Activated T-helper 2 cell treated with anti-CD3 and anti-CD28 coated beads, Interferon-gamma antibody, Interleukin-2, Interleukin-4, amounts not matched to agents 10 μg/mL and 5 μg/mL and 100 μg/mL, durations not matched to agents 14 hours and 24 hours and 36 hours (primary cell): ENCODE measurements around the gene PLA2G3. TPM values are rescaled to one million over a fixed set of nuclear protein-coding genes. Genes with fewer than 3 reads are reported as not detected.

Source experiments
- DNase-seq: peaks from one replicate; pipeline ENCODE4 v3.0.0; 2021; ENCODE audit warnings: low spot score
- H3K27ac Mint-ChIP-seq: one replicate; pipeline ENCODE4 v1.8.0; 2021; ENCODE audit warnings: mixed read lengths
- H3K27me3 Mint-ChIP-seq: one replicate; pipeline ENCODE4 v1.8.0; 2021; ENCODE audit warnings: low read depth, mixed read lengths
- H3K36me3 Mint-ChIP-seq: one replicate; pipeline ENCODE4 v1.8.0; 2021; ENCODE audit warnings: low read depth, mixed read lengths
- H3K4me1 Mint-ChIP-seq: one replicate; pipeline ENCODE4 v1.8.0; 2021; ENCODE audit warnings: low read depth, mixed read lengths
- H3K4me3 Mint-ChIP-seq: one replicate; pipeline ENCODE4 v1.8.0; 2021; ENCODE audit warnings: low read depth, mild to moderate bottlenecking, moderate library complexity, mixed read lengths
- H3K9me3 Mint-ChIP-seq: one replicate; pipeline ENCODE4 v1.8.0; 2021; ENCODE audit warnings: mixed read lengths
- intact Hi-C: fragments of 100-400 bp; cut with micrococcal nuclease; formaldehyde crosslinking; loops from one replicate; pipeline ENCODE4 v1.15.1; 2023
- total RNA-seq: library from RNA; stranded (reverse); gene quantifications from 2 replicates; pipeline ENCODE4 v1.2.3, GENCODE V29; 2022

Gene PLA2G3
- total RNA-seq, 1 donor from 2014 or later: not detected

- no peak overlapping the region for H3K4me3 Mint-ChIP-seq
- no peaks in the 10 kb centered on the region for H3K27me3 Mint-ChIP-seq
- no peak overlapping the region for H3K27ac Mint-ChIP-seq
- intact Hi-C loops: no loop called here
- no peak for DNase-seq
- no peaks in the 10 kb centered on the region for H3K4me1 Mint-ChIP-seq
- no peaks in the 10 kb centered on the region for H3K9me3 Mint-ChIP-seq
- no peaks in the 10 kb centered on the region for H3K36me3 Mint-ChIP-seq
Observed at GRCh38 chr22:31142285-31142684, 2.0 kb upstream of the PLA2G3 start.

GRCh38 chr22:31141551-31141950 lies 1.2 kb upstream of the PLA2G3 start:
- Mint-ChIP-seq H3K27ac (no peak overlapping the region), H3K36me3 (no peaks in the 10 kb centered on the region), H3K4me3 (no peak overlapping the region), H3K27me3 (no peaks in the 10 kb centered on the region), H3K9me3 (no peaks in the 10 kb centered on the region), H3K4me1 (no peaks in the 10 kb centered on the region)
- intact Hi-C loops: no loop called here
- DNase-seq: no peak

- Mint-ChIP-seq H3K9me3 (no peaks in the 10 kb centered on the region), H3K4me3 (no peak overlapping the region), H3K36me3 (no peaks in the 10 kb centered on the region), H3K27me3 (no peaks in the 10 kb centered on the region), H3K4me1 (no peaks in the 10 kb centered on the region), H3K27ac (no peak overlapping the region)
- no peak for DNase-seq
- intact Hi-C loops: no loop called here
Observed at GRCh38 chr22:31140746-31141145, 438 bp upstream of the PLA2G3 start.

GRCh38 chr22:31139066-31139465 lies 1.2 kb downstream of the PLA2G3 start:
- H3K9me3 Mint-ChIP-seq: no peaks in the 10 kb centered on the region
- H3K27ac Mint-ChIP-seq: no peak overlapping the region
- intact Hi-C loops: no loop called here
- no peaks in the 10 kb centered on the region for H3K4me1 Mint-ChIP-seq
- no peak for DNase-seq
- no peaks in the 10 kb centered on the region for H3K36me3 Mint-ChIP-seq
- no peaks in the 10 kb centered on the region for H3K27me3 Mint-ChIP-seq
- no peak overlapping the region for H3K4me3 Mint-ChIP-seq

GRCh38 chr22:31138126-31138525 lies 2.2 kb downstream of the PLA2G3 start:
- Mint-ChIP-seq H3K36me3 (no peaks in the 10 kb centered on the region), H3K9me3 (no peaks in the 10 kb centered on the region), H3K27me3 (no peaks in the 10 kb centered on the region), H3K4me1 (no peaks in the 10 kb centered on the region), H3K4me3 (no peak overlapping the region), H3K27ac (no peak overlapping the region)
- intact Hi-C loops: no loop called here
- DNase-seq: no peak

- intact Hi-C loops: no loop called here
- DNase-seq: no peak
- H3K27me3 Mint-ChIP-seq: no peaks in the 10 kb centered on the region
- no peaks in the 10 kb centered on the region for H3K4me1 Mint-ChIP-seq
- no peak overlapping the region for H3K27ac Mint-ChIP-seq
- no peaks in the 10 kb centered on the region for H3K36me3 Mint-ChIP-seq
- H3K4me3 Mint-ChIP-seq: no peak overlapping the region
- no peaks in the 10 kb centered on the region for H3K9me3 Mint-ChIP-seq
Observed at GRCh38 chr22:31137721-31138120, 2.6 kb downstream of the PLA2G3 start.

GRCh38 chr22:31136711-31137110 lies 3.6 kb downstream of the PLA2G3 start:
- intact Hi-C loops: no loop called here
- Mint-ChIP-seq H3K4me3 (no peak overlapping the region), H3K4me1 (no peaks in the 10 kb centered on the region), H3K9me3 (no peaks in the 10 kb centered on the region), H3K27ac (no peak overlapping the region), H3K27me3 (no peaks in the 10 kb centered on the region), H3K36me3 (no peaks in the 10 kb centered on the region)
- no peak for DNase-seq

- H3K4me3 Mint-ChIP-seq: no peak overlapping the region
- H3K9me3 Mint-ChIP-seq: no peaks in the 10 kb centered on the region
- no peaks in the 10 kb centered on the region for H3K27me3 Mint-ChIP-seq
- H3K4me1 Mint-ChIP-seq: no peaks in the 10 kb centered on the region
- no peaks in the 10 kb centered on the region for H3K36me3 Mint-ChIP-seq
- intact Hi-C loops: no loop called here
- DNase-seq: no peak
- H3K27ac Mint-ChIP-seq: no peak overlapping the region
Observed at GRCh38 chr22:31136155-31136554, 4.2 kb downstream of the PLA2G3 start.

GRCh38 chr22:31135706-31136105 lies 4.6 kb downstream of the PLA2G3 start:
- intact Hi-C loops: no loop called here

GRCh38 chr22:31134688-31135087 lies 5.6 kb downstream of the PLA2G3 start:
- DNase-seq: no peak
- H3K27ac Mint-ChIP-seq: no peak overlapping the region
- no peaks in the 10 kb centered on the region for H3K4me1 Mint-ChIP-seq
- no peaks in the 10 kb centered on the region for H3K27me3 Mint-ChIP-seq
- intact Hi-C loops: no loop called here
- H3K4me3 Mint-ChIP-seq: no peak overlapping the region
- H3K36me3 Mint-ChIP-seq: no peaks in the 10 kb centered on the region
- no peaks in the 10 kb centered on the region for H3K9me3 Mint-ChIP-seq

More at GRCh38 chr22:31135706-31136105, 4.6 kb downstream of the PLA2G3 start:
- no peak for DNase-seq
- H3K4me3 Mint-ChIP-seq: no peak overlapping the region
- no peaks in the 10 kb centered on the region for H3K27me3 Mint-ChIP-seq
- H3K27ac Mint-ChIP-seq: no peak overlapping the region
- H3K36me3 Mint-ChIP-seq: no peaks in the 10 kb centered on the region
- H3K4me1 Mint-ChIP-seq: no peaks in the 10 kb centered on the region
- H3K9me3 Mint-ChIP-seq: no peaks in the 10 kb centered on the region

- H3K27me3 Mint-ChIP-seq: no peaks in the 10 kb centered on the region
- no peaks in the 10 kb centered on the region for H3K9me3 Mint-ChIP-seq
- no peak for DNase-seq
- H3K4me3 Mint-ChIP-seq: no peak overlapping the region
- intact Hi-C loops: no loop called here
- H3K27ac Mint-ChIP-seq: no peak overlapping the region
- H3K4me1 Mint-ChIP-seq: no peaks in the 10 kb centered on the region
- H3K36me3 Mint-ChIP-seq: no peaks in the 10 kb centered on the region
Observed at GRCh38 chr22:31133911-31134310, 6.4 kb downstream of the PLA2G3 start.

- H3K4me1 Mint-ChIP-seq: no peaks in the 10 kb centered on the region
- H3K36me3 Mint-ChIP-seq: no peaks in the 10 kb centered on the region
- no peak overlapping the region for H3K27ac Mint-ChIP-seq
- no peaks in the 10 kb centered on the region for H3K27me3 Mint-ChIP-seq
- H3K4me3 Mint-ChIP-seq: no peak overlapping the region
- intact Hi-C loops: no loop called here
- no peaks in the 10 kb centered on the region for H3K9me3 Mint-ChIP-seq
- DNase-seq: no peak
Observed at GRCh38 chr22:31130873-31131272, 9.4 kb downstream of the PLA2G3 start.

- H3K4me3 Mint-ChIP-seq: no peak overlapping the region
- no peaks in the 10 kb centered on the region for H3K36me3 Mint-ChIP-seq
- no peak overlapping the region for H3K27ac Mint-ChIP-seq
- no peaks in the 10 kb centered on the region for H3K4me1 Mint-ChIP-seq
- no peak for DNase-seq
- H3K27me3 Mint-ChIP-seq: no peaks in the 10 kb centered on the region
- no peaks in the 10 kb centered on the region for H3K9me3 Mint-ChIP-seq
- intact Hi-C loops: no loop called here
Observed at GRCh38 chr22:31128156-31128555, 12.2 kb downstream of the PLA2G3 start.

GRCh38 chr22:31127181-31127772 lies 13.0 kb downstream of the PLA2G3 start:
- Mint-ChIP-seq H3K36me3 (no peaks in the 10 kb centered on the region), H3K4me1 (no peaks in the 10 kb centered on the region), H3K9me3 (no peaks in the 10 kb centered on the region), H3K27me3 (no peaks in the 10 kb centered on the region), H3K4me3 (no peak overlapping the region), H3K27ac (no peak overlapping the region)
- no peak for DNase-seq
- intact Hi-C loops: no loop called here
